Measurements from ENCODE around the gene THAP11.

DNA sequence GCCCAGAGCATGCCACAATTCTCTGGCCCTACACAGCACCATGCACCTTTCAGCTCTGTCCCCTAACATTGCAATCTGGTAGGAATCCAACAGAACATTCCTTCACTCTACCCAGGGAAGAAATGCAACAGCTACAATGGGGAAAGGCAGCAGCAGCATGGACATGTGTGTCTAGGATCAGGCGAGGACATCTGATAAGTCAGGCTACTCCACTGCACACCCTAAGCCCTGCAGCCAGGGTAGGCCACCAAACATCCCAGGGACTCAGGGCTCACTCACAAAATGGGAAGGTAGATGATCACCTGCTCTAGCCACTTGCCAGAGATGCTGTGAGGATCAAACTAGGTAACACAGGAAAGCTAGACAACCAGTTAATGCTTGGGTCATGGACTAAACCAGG, 40.9 kb upstream of the THAP11 start:
- TF ChIP-seq, protein P1, sequence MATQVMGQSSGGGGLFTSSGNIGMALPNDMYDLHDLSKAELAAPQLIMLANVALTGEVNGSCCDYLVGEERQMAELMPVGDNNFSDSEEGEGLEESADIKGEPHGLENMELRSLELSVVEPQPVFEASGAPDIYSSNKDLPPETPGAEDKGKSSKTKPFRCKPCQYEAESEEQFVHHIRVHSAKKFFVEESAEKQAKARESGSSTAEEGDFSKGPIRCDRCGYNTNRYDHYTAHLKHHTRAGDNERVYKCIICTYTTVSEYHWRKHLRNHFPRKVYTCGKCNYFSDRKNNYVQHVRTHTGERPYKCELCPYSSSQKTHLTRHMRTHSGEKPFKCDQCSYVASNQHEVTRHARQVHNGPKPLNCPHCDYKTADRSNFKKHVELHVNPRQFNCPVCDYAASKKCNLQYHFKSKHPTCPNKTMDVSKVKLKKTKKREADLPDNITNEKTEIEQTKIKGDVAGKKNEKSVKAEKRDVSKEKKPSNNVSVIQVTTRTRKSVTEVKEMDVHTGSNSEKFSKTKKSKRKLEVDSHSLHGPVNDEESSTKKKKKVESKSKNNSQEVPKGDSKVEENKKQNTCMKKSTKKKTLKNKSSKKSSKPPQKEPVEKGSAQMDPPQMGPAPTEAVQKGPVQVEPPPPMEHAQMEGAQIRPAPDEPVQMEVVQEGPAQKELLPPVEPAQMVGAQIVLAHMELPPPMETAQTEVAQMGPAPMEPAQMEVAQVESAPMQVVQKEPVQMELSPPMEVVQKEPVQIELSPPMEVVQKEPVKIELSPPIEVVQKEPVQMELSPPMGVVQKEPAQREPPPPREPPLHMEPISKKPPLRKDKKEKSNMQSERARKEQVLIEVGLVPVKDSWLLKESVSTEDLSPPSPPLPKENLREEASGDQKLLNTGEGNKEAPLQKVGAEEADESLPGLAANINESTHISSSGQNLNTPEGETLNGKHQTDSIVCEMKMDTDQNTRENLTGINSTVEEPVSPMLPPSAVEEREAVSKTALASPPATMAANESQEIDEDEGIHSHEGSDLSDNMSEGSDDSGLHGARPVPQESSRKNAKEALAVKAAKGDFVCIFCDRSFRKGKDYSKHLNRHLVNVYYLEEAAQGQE (IDR thresholded peaks at IDR 0.05; ENCODE audit: insufficient replicate concordance, low read depth) = no peak
- TF ChIP-seq CTCF (IDR thresholded peaks at IDR 0.05; ENCODE audit: insufficient read depth, low read length) (no peak), GABPA (IDR thresholded peaks at IDR 0.05; ENCODE audit: low read depth) (no peak), POLR2AphosphoS5 (IDR thresholded peaks at IDR 0.05; ENCODE audit: low read depth) (no peak), SPI1 (IDR thresholded peaks at IDR 0.05; ENCODE audit: borderline replicate concordance, low read depth) (no peak)

Data from HL-60 (cell line).